ENCODE measurements around the gene KDM6A. TPM values are rescaled to one million over a fixed set of nuclear protein-coding genes. Genes with fewer than 3 reads are reported as not detected.

Gene KDM6A
- total and polyA plus RNA-seq, 9 of the 15 experiments (the other 6 are each of a cell fraction or from before 2014, with no cell fraction given), result 8.4 to 34.3 (median 22.9) TPM

DNA sequence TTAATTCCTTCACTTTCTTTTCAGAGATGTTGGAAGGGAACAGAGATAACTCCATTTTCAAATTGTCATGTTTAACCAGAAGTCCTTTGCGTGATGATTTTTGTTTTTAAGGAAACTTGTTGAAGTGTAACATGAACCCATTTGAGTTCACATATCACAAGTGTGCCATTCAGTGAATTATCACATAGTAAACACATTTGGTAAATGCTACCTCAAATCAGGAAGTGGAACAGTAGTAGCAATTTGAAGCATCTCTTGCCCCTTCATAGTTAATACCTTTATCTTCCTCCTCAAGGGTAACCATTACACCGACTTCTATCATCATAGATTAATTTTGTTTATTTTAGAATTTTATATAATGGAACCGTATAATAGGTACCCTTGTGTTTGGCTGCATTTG, 35.8 kb downstream of the KDM6A start:
- peaks cover 10 to 50% of the 10 kb centered on the region in 2 experiments for H3K4me1 ChIP-seq (replicated peaks in 1 of 2; ENCODE audit: control insufficient read depth in 2 of 2, insufficient read depth in 2 of 2, low read length in 2 of 2)
- BruUV-seq (replicated peaks), result no TSS peak
- H4K20me1 ChIP-seq (replicated peaks; ENCODE audit: control insufficient read depth, insufficient read depth, low read length), result peaks cover 12% of the 10 kb centered on the region; the same call in 1 of the 2 replicates
- ATAC-seq, result no peak
- no peaks in the 10 kb centered on the region for H3K9me1 ChIP-seq (ENCODE audit: control insufficient read depth, insufficient read depth, low read length)
- ChIA-PET POLR2A (interaction anchor here (3.4 kb wide), 1 partner anchor 9 kb away, joined by 16 read pairs; no protein-coding TSS in a partner anchor), CTCF (ENCODE audit: low intra/inter-chr PET ratio) (no interaction called here)
- in situ Hi-C loops (cut with MboI), result no loop called here
- peaks cover 6% of the 10 kb centered on the region; the same call in 2 of the 3 replicates for H3K36me3 ChIP-seq (ENCODE audit: control insufficient read depth, insufficient read depth, low read length)
- H3K79me2 ChIP-seq (ENCODE audit: control insufficient read depth, insufficient read depth, low read length), result peaks cover 89% of the 10 kb centered on the region
- intact Hi-C loops (cut with micrococcal nuclease), result no loop called here
- DNase-seq (ENCODE audit: extremely low read depth in 1 of 4, low spot score in 3 of 4), result no peak
- no peaks in the 10 kb centered on the region for H3K9me3 ChIP-seq (replicated peaks; ENCODE audit: control insufficient read depth, insufficient read depth, low read depth, low read length)
- WGBS (ENCODE audit: insufficient coverage, low coverage, missing lambda C conversion rate), result 21% methylated on average over 3 of the region's 3 CpGs
- peak overlapping the region; percentile 52 for H3K4me2 ChIP-seq (ENCODE audit: insufficient read depth, low read length)
- no peaks in the 10 kb centered on the region for H3K27me3 ChIP-seq (ENCODE audit: control insufficient read depth in 2 of 2, insufficient read depth in 2 of 2, low read length in 2 of 2)
- H3K9ac ChIP-seq (ENCODE audit: insufficient read depth in 1 of 2, low read depth in 2 of 2, low read length in 2 of 2), result peak overlapping the region in 1 of 2 experiments; percentile 25; a peak in 1 of 4 replicates
- H3K4me3 ChIP-seq, result no peak overlapping the region
- peak; percentile 82 for FAIRE-seq
- H2AFZ ChIP-seq (ENCODE audit: low read depth, low read length), result no peak overlapping the region
- H3K27ac ChIP-seq (ENCODE audit: extremely low read depth, low read depth, low read length), result peak overlapping the region; percentile 63; the same call in 2 of the 3 replicates
- TF ChIP-seq SPI1 (IDR thresholded peaks at IDR 0.05; ENCODE audit: borderline replicate concordance, low read depth, low read length) (peak; percentile 51; the same call in 1 of the 2 replicates), SIRT6 (IDR thresholded peaks at IDR 0.05; ENCODE audit: low read depth, low read length) (no peak), ZBTB40 (IDR thresholded peaks at IDR 0.05) (no peak), ZBTB40 (CRISPR knock-in tag; IDR thresholded peaks at IDR 0.05) (no peak), MEIS2 (IDR thresholded peaks at IDR 0.05; ENCODE audit: partially characterized antibody) (peak; percentile 14), ZNF507 (tag; conservative IDR thresholded peaks at IDR 0.05) (0 out of 2 replicates have a peak, but pooled peaks have one; percentile 25), TCF3 (CRISPR knock-in tag; IDR thresholded peaks at IDR 0.05) (0 out of 2 replicates have a peak, but pooled peaks have one; percentile 13), ZNF175 (CRISPR knock-in tag; IDR thresholded peaks at IDR 0.05; ENCODE audit: low read depth) (no peak)
- TF ChIP-seq, protein P1, sequence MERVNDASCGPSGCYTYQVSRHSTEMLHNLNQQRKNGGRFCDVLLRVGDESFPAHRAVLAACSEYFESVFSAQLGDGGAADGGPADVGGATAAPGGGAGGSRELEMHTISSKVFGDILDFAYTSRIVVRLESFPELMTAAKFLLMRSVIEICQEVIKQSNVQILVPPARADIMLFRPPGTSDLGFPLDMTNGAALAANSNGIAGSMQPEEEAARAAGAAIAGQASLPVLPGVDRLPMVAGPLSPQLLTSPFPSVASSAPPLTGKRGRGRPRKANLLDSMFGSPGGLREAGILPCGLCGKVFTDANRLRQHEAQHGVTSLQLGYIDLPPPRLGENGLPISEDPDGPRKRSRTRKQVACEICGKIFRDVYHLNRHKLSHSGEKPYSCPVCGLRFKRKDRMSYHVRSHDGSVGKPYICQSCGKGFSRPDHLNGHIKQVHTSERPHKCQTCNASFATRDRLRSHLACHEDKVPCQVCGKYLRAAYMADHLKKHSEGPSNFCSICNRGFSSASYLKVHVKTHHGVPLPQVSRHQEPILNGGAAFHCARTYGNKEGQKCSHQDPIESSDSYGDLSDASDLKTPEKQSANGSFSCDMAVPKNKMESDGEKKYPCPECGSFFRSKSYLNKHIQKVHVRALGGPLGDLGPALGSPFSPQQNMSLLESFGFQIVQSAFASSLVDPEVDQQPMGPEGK (CRISPR knock-in tag; IDR thresholded peaks at IDR 0.05; ENCODE audit: borderline replicate concordance), result no peak
